T-helper 17 cell (primary cell): ENCODE results near the gene TUT4. TPM values are rescaled to one million over a fixed set of nuclear protein-coding genes. Genes with fewer than 3 reads are reported as not detected.

Experiments used
- ATAC-seq: fragments of 150-1000 bp; cut with Tn5 transposase; 2 replicates; pipeline ENCODE4 v1.10.0; 2021; ENCODE audit warnings: mild to moderate bottlenecking, moderate library complexity
- DNase-seq, 3 donors: peaks; one replicate each; pipeline versions ENCODE4 v3.0.0 to v3.0.0-alpha.2; 2020 to 2021
- H3K9me3 ChIP-seq: one replicate; pipeline ENCODE4 v1.7.0; 2013; ENCODE audit warnings: low read length, mild to moderate bottlenecking; ENCODE audit not compliant: control insufficient read depth, poor library complexity, severe bottlenecking
- H3K27ac Mint-ChIP-seq: one replicate; pipeline ENCODE4 v1.8.0; 2022; ENCODE audit warnings: mild to moderate bottlenecking, moderate library complexity, mixed read lengths
- H3K27me3 Mint-ChIP-seq: one replicate; pipeline ENCODE4 v1.8.0; 2022; ENCODE audit warnings: mixed read lengths
- H3K36me3 Mint-ChIP-seq: one replicate; pipeline ENCODE4 v1.8.0; 2022; ENCODE audit warnings: low read depth, mixed read lengths
- H3K4me1 Mint-ChIP-seq: one replicate; pipeline ENCODE4 v1.8.0; 2022; ENCODE audit warnings: mild to moderate bottlenecking, mixed read lengths
- H3K4me3 Mint-ChIP-seq: one replicate; pipeline ENCODE4 v1.8.0; 2022; ENCODE audit warnings: mild to moderate bottlenecking, moderate library complexity, mixed read lengths
- total RNA-seq, 4 donors: library from RNA in 2 of 4; stranded (reverse) in 2 of 4; gene quantifications; one replicate each; pipeline ENCODE4 v1.2.3 and lab custom pipeline; 2022 to 2026

The TUT4 gene
- total RNA-seq, 2 donors from 2014 or later, result 125 to 136 TPM

DNA sequence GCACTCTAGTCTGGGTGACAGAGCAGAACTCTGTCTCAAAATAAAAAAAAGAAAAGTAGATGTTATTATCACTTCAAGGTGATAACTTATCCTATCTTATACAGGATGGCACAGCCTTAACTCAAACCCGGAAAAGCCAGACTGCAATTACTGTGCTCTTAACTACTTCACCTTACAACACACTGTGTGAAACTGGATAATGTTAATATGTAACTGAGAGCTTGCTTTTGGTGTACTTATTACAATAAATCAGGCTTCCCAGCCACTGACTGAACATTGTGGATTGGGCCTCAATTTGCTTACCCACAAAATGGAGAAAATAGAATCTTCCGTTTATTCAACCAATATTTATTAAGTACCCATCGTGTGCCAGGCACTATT lies 150.0 kb downstream of the TUT4 start:
- Mint-ChIP-seq H3K27ac (peak overlapping the region; percentile 59), H3K4me1 (peaks cover 15% of the 10 kb centered on the region), H3K4me3 (peak overlapping the region; percentile 100), H3K36me3 (peaks cover 8% of the 10 kb centered on the region), H3K27me3 (no peaks in the 10 kb centered on the region)
- no peak for ATAC-seq
- no peak for DNase-seq
- H3K9me3 ChIP-seq, result no peaks in the 10 kb centered on the region

DNA sequence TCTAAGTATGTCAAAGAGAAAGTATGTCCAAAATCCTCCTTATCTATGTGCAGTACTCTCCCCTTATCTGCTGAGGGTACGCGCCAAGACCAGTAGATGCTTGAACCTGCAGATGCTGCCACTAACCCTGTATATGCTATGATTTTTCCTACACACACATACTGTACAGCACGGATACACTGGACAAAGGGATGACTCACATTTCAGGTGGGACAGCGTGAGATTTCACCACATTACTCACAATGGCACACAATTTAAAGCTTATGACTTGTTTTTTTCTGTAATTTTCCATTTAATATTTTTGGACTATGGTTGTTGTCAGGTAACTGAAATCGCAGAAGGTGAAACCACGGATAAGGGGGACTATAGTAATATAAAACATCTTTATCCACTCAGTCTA lies 152.8 kb downstream of the TUT4 start:
- peaks cover 11% of the 10 kb centered on the region for H3K36me3 Mint-ChIP-seq
- H3K27ac Mint-ChIP-seq, result no peak overlapping the region
- no peak for DNase-seq
- H3K4me1 Mint-ChIP-seq, result peaks cover 17% of the 10 kb centered on the region
- no peaks in the 10 kb centered on the region for H3K27me3 Mint-ChIP-seq
- no peak overlapping the region for H3K4me3 Mint-ChIP-seq
- ATAC-seq, result no peak
- no peaks in the 10 kb centered on the region for H3K9me3 ChIP-seq

DNA sequence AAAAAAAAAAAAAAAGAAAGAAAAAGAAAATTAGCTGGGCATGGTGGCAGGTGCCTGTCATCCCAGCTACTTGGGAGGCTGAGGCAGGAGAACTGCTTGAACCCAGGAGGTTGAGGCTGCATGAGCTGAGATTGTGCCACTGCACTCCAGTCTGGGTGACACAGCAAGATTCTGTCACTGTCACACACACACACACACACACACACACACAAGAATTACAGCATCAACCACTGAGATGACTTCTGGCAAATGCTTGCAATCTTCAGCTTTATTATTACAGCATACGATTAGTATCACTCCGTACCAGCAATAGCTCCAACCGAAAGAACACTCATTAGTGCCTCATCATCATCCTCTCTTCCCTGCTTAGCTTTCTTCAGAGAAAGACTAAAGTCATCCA lies 153.3 kb downstream of the TUT4 start:
- no peaks in the 10 kb centered on the region for H3K9me3 ChIP-seq
- Mint-ChIP-seq H3K27me3 (no peaks in the 10 kb centered on the region), H3K4me1 (peaks cover 16% of the 10 kb centered on the region), H3K27ac (no peak overlapping the region), H3K36me3 (peaks cover 13% of the 10 kb centered on the region), H3K4me3 (no peak overlapping the region)
- no peak for DNase-seq
- no peak for ATAC-seq

DNA sequence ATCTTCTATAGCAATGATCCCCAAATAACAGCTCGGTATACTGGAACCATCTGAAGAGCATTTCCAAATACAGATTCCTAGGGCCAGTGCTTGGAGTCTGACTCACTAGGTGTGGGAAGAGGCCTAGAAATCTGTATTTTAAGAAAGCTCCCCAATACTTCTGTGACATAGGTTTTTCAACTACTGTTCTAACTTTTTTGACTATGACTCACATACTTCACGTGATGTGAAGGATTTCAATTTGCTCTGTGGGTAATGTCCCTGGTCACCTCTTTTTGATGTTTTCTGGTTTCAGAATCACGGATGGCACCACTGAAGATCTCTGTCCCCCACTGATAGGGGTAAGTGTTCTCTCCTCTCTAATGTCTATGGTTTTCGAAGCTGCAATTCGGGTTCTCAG lies 159.7 kb downstream of the TUT4 start:
- ATAC-seq (no peak), DNase-seq (no peak)
- H3K9me3 ChIP-seq, result no peaks in the 10 kb centered on the region
- H3K27ac Mint-ChIP-seq, result no peak overlapping the region
- H3K27me3 Mint-ChIP-seq, result no peaks in the 10 kb centered on the region
- peaks cover 7% of the 10 kb centered on the region for H3K36me3 Mint-ChIP-seq
- no peak overlapping the region for H3K4me3 Mint-ChIP-seq
- H3K4me1 Mint-ChIP-seq, result peaks cover 6% of the 10 kb centered on the region

DNA sequence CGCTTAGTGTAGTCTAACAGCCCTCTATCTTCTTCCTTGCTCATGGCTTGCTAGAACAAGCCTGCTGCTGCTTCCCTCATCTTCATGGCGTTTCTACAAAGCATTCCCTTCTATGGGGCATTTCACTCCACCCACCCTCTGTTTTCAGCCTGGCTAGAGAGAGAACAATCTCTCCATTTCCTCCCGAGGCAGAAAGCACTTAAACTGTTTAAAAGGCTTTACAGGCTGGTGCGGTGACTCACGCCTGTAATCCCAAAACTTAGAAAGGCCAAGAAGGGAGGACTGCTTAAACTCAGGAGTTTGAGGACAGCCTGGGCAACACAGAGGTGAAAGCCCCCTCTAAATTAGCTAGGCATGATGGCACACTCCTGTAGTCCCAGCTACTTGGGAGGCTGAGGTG lies 166.4 kb downstream of the TUT4 start:
- no peaks in the 10 kb centered on the region for H3K9me3 ChIP-seq
- Mint-ChIP-seq H3K27ac (no peak overlapping the region), H3K4me3 (no peak overlapping the region), H3K27me3 (no peaks in the 10 kb centered on the region), H3K36me3 (peaks cover 3% of the 10 kb centered on the region), H3K4me1 (no peaks in the 10 kb centered on the region)
- no peak for DNase-seq
- ATAC-seq, result no peak

DNA sequence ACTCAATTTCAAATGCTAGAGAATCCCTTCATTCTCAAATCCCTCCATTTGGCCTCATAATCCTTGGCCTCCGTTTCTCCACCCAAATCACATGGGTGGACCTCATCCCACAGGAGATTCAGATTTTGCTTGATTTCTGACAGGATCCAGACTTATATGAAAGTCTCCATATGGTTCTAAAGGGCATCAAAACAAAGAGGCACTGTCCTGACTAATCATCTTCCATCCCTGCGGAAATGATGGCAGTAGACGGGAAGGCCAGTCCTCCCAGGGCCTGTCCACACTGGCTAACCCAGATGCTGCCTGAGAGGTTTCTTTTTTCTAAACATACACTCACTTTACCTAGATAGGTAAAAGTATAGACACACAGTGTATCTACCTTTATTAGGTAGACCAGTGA lies 167.5 kb downstream of the TUT4 start:
- Mint-ChIP-seq H3K27ac (no peak overlapping the region), H3K36me3 (peaks cover 3% of the 10 kb centered on the region), H3K27me3 (no peaks in the 10 kb centered on the region), H3K4me3 (no peak overlapping the region), H3K4me1 (no peaks in the 10 kb centered on the region)
- ATAC-seq (no peak), DNase-seq (no peak)
- H3K9me3 ChIP-seq, result no peaks in the 10 kb centered on the region

Other genes with a start within 250 kb of the TUT4 start
- gene CC2D1B, start 186.9 kb downstream of the TUT4 start, total RNA-seq, result 10 to 100 TPM; 41.8 to 62.6 TPM
- gene ORC1, start 148.7 kb downstream of the TUT4 start, total RNA-seq, result 1 to 10 TPM; 1.2 to 2.0 TPM
- 10 to 100 TPM; 62.1 to 64.6 TPM for gene PRPF38A, start 148.5 kb downstream of the TUT4 start, total RNA-seq
- 10 to 100 TPM; 13.4 to 13.9 TPM for gene GPX7, start 49.3 kb upstream of the TUT4 start, total RNA-seq
- gene SHISAL2A, start 80.1 kb upstream of the TUT4 start, total RNA-seq, result 10 to 100 TPM; 33.1 to 41.9 TPM
- 1 to 10 TPM; 1.9 to 3.9 TPM for gene COA7, start 145.3 kb upstream of the TUT4 start, total RNA-seq
- gene ZYG11B, start 173.4 kb upstream of the TUT4 start, total RNA-seq, result 10 to 100 TPM; 13.5 to 16.8 TPM